GM23338 (cell line): ENCODE measurements around the gene KIF24. TPM values are rescaled to one million over a fixed set of nuclear protein-coding genes. Genes with fewer than 3 reads are reported as not detected.

Source experiments
- ATAC-seq: fragments of 200-7000 bp; cut with Tn5 transposase; 3 replicates; pipeline ENCODE4 v1.9.1; 2020
- DNase-seq: peaks from one replicate; pipeline ENCODE4 v3.0.0-alpha.2; 2015; ENCODE audit warnings: low spot score
- H2AFZ ChIP-seq: fragments of 200-600 bp; sonication (generic); 2 replicates; pipeline ENCODE4 v1.8.0; 2016; ENCODE audit warnings: antibody characterized with exemption, mild to moderate bottlenecking, moderate library complexity
- H3F3A ChIP-seq: fragments of 200-600 bp; sonication (generic); replicated peaks from 2 replicates; pipeline ENCODE4 v1.8.0; 2017; ENCODE audit warnings: antibody characterized with exemption, mixed run types, low read depth
- H3K27ac ChIP-seq: fragments of 200-600 bp; sonication (generic); 2 replicates; pipeline ENCODE4 v1.6.1; 2016; ENCODE audit warnings: low read depth
- H3K27me3 ChIP-seq: fragments of 200-600 bp; sonication (generic); 2 replicates; pipeline ENCODE4 v1.8.0; 2016; ENCODE audit warnings: mild to moderate bottlenecking, mixed run types, moderate library complexity; ENCODE audit not compliant: insufficient read depth
- H3K36me3 ChIP-seq: fragments of 200-600 bp; sonication (generic); 2 replicates; pipeline ENCODE4 v1.8.0; 2016; ENCODE audit warnings: mild to moderate bottlenecking; ENCODE audit not compliant: insufficient read depth
- H3K4me1 ChIP-seq: fragments of 200-600 bp; sonication (generic); 2 replicates; pipeline ENCODE4 v1.8.0; 2016; ENCODE audit warnings: mild to moderate bottlenecking, moderate library complexity; ENCODE audit not compliant: insufficient read depth
- H3K4me2 ChIP-seq: fragments of 200-600 bp; sonication (generic); 2 replicates; pipeline ENCODE4 v1.7.1; 2017; ENCODE audit warnings: mixed run types
- H3K4me3 ChIP-seq: fragments of 200-600 bp; sonication (generic); 2 replicates; pipeline ENCODE4 v1.6.1; 2016; ENCODE audit warnings: mixed run types
- H3K79me2 ChIP-seq: fragments of 200-600 bp; sonication (generic); replicated peaks from 2 replicates; pipeline ENCODE4 v1.8.0; 2017; ENCODE audit warnings: mild to moderate bottlenecking; ENCODE audit not compliant: insufficient read depth
- H3K9me2 ChIP-seq: fragments of 200-600 bp; sonication (generic); 2 replicates; pipeline ENCODE4 v1.8.0; 2017; ENCODE audit not compliant: insufficient read depth
- H4K20me1 ChIP-seq: fragments of 200-600 bp; sonication (generic); replicated peaks from 2 replicates; pipeline ENCODE4 v1.8.0; 2017; ENCODE audit warnings: mild to moderate bottlenecking; ENCODE audit not compliant: insufficient read depth
- H3K27ac Mint-ChIP-seq: 2 replicates; pipeline ENCODE4 v1.8.0; 2020; ENCODE audit warnings: inconsistent platforms, mild to moderate bottlenecking, moderate library complexity, mixed read lengths
- H3K27me3 Mint-ChIP-seq: 3 replicates; pipeline ENCODE4 v1.8.0; 2022; ENCODE audit warnings: low read depth, mild to moderate bottlenecking, moderate library complexity, mixed read lengths, inconsistent platforms; ENCODE audit not compliant: insufficient read depth, poor library complexity
- H3K36me3 Mint-ChIP-seq: 3 replicates; pipeline ENCODE4 v1.8.0; 2021; ENCODE audit warnings: low read depth, mild to moderate bottlenecking, inconsistent platforms, moderate library complexity, mixed read lengths
- H3K4me1 Mint-ChIP-seq: 3 replicates; pipeline ENCODE4 v1.8.0; 2020; ENCODE audit warnings: mild to moderate bottlenecking, inconsistent platforms, mixed read lengths
- H3K4me3 Mint-ChIP-seq: 3 replicates; pipeline ENCODE4 v1.8.0; 2021; ENCODE audit warnings: moderate library complexity, mild to moderate bottlenecking, inconsistent platforms, mixed read lengths
- H3K9me3 Mint-ChIP-seq: 3 replicates; pipeline ENCODE4 v1.8.0; 2020; ENCODE audit warnings: moderate library complexity, mild to moderate bottlenecking, inconsistent platforms, mixed read lengths
- CREB1 ChIP-seq: fragments of 250-450 bp; sonication (Bioruptor Pico); IDR thresholded peaks from 2 replicates; pipeline ENCODE4 v1.5.0; 2020; ENCODE audit warnings: low read depth, mild to moderate bottlenecking, moderate library complexity
- EZH2 ChIP-seq: fragments of 200-600 bp; sonication (generic); IDR thresholded peaks from one replicate; pipeline ENCODE4 v1.8.0; 2017; ENCODE audit warnings: antibody characterized with exemption, mild to moderate bottlenecking, low read depth; ENCODE audit not compliant: unreplicated experiment
- EZH2phosphoT487 ChIP-seq: fragments of 200-600 bp; sonication (generic); IDR thresholded peaks from one replicate; pipeline ENCODE4 v1.8.1; 2018; ENCODE audit warnings: antibody characterized with exemption; ENCODE audit not compliant: unreplicated experiment
- JUNB ChIP-seq: IDR thresholded peaks from one replicate; pipeline ENCODE4 v1.6.1; 2016; ENCODE audit warnings: antibody characterized with exemption; ENCODE audit not compliant: unreplicated experiment
- POLR2AphosphoS5 ChIP-seq: IDR thresholded peaks from 2 replicates; pipeline ENCODE4 v1.6.1; 2016; ENCODE audit warnings: antibody characterized with exemption, low read depth
- STAT1 ChIP-seq: IDR thresholded peaks from one replicate; pipeline ENCODE4 v1.6.1; 2016; ENCODE audit warnings: antibody characterized with exemption; ENCODE audit not compliant: unreplicated experiment
- ZNF114 ChIP-seq: fragments of 250-450 bp; sonication (Bioruptor Pico); IDR thresholded peaks from 2 replicates; pipeline ENCODE4 v1.5.0; 2020; ENCODE audit warnings: mild to moderate bottlenecking, moderate library complexity
- ZNF331 ChIP-seq: fragments of 250-450 bp; sonication (Bioruptor Pico); IDR thresholded peaks from 2 replicates; pipeline ENCODE4 v1.5.0; 2020; ENCODE audit warnings: low read depth, mild to moderate bottlenecking, moderate library complexity
- polyA plus RNA-seq: library from polyadenylated mRNA; unstranded; fragments of >200 nt; fragmentation: Nextera tagmentation; extraction: Ambion mirVana; gene quantifications from 2 replicates; pipeline ENCODE4 v1.2.1, GENCODE V29; 2016
- total RNA-seq: library from RNA; depleted of rRNA; stranded (reverse); fragments of >200 nt; shearing (Covaris generic); gene quantifications from 2 replicates; pipeline ENCODE4 v1.2.3, GENCODE V29; 2014
- TF ChIP-seq, protein P1 (sequence below): IDR thresholded peaks from one replicate; pipeline ENCODE4 v1.6.1; 2018; ENCODE audit warnings: antibody characterized with exemption; ENCODE audit not compliant: unreplicated experiment
- TF ChIP-seq, protein P2 (sequence below), 2 experiments: fragments of 200-600 bp in 1 of 2; sonication (generic) in 1 of 2; conservative IDR thresholded peaks; 2 replicates each; pipeline versions ENCODE4 v1.5.1 to v1.6.1; 2016 to 2017; ENCODE audit warnings: antibody characterized with exemption in 2 of 2, low read depth in 2 of 2, mild to moderate bottlenecking in 2 of 2, moderate library complexity in 1 of 2
- TF ChIP-seq, protein P3 (sequence below): fragments of 250-450 bp; sonication (Bioruptor Pico); IDR thresholded peaks from 2 replicates; pipeline ENCODE4 v1.5.0; 2020; ENCODE audit warnings: mild to moderate bottlenecking, moderate library complexity
- TF ChIP-seq, protein P4 (sequence below): IDR thresholded peaks from 2 replicates; pipeline ENCODE4 v1.6.1; 2016; ENCODE audit warnings: antibody characterized with exemption

Gene KIF24
- total and polyA plus RNA-seq, 2 experiments from 2014 or later, result 1.3 to 4.4 TPM

GRCh38 chr9:34292552-34292951 lies 36.5 kb downstream of the KIF24 start:
- DNase-seq (no peak), ATAC-seq (no peak)
- no peak overlapping the region for H3K4me3 ChIP-seq
- no peaks in the 10 kb centered on the region for H3K4me1 ChIP-seq
- H3K27me3 ChIP-seq, result no peaks in the 10 kb centered on the region
- H3F3A ChIP-seq, result no peaks in the 10 kb centered on the region
- H3K79me2 ChIP-seq, result no peaks in the 10 kb centered on the region
- no peaks in the 10 kb centered on the region for H4K20me1 ChIP-seq
- no peak overlapping the region for H2AFZ ChIP-seq
- Mint-ChIP-seq H3K27ac (no peak overlapping the region), H3K9me3 (no peaks in the 10 kb centered on the region), H3K36me3 (0 out of 3 replicates have a peak, but pooled peaks cover 4% of the 10 kb centered on the region), H3K4me1 (no peaks in the 10 kb centered on the region), H3K4me3 (no peak overlapping the region), H3K27me3 (no peaks in the 10 kb centered on the region)
- H3K36me3 ChIP-seq, result no peaks in the 10 kb centered on the region
- no peak overlapping the region for H3K27ac ChIP-seq
- TF ChIP-seq CREB1, result no peak
- no peak for TF ChIP-seq STAT1
- no peak for TF ChIP-seq EZH2phosphoT487
- TF ChIP-seq, protein P1, sequence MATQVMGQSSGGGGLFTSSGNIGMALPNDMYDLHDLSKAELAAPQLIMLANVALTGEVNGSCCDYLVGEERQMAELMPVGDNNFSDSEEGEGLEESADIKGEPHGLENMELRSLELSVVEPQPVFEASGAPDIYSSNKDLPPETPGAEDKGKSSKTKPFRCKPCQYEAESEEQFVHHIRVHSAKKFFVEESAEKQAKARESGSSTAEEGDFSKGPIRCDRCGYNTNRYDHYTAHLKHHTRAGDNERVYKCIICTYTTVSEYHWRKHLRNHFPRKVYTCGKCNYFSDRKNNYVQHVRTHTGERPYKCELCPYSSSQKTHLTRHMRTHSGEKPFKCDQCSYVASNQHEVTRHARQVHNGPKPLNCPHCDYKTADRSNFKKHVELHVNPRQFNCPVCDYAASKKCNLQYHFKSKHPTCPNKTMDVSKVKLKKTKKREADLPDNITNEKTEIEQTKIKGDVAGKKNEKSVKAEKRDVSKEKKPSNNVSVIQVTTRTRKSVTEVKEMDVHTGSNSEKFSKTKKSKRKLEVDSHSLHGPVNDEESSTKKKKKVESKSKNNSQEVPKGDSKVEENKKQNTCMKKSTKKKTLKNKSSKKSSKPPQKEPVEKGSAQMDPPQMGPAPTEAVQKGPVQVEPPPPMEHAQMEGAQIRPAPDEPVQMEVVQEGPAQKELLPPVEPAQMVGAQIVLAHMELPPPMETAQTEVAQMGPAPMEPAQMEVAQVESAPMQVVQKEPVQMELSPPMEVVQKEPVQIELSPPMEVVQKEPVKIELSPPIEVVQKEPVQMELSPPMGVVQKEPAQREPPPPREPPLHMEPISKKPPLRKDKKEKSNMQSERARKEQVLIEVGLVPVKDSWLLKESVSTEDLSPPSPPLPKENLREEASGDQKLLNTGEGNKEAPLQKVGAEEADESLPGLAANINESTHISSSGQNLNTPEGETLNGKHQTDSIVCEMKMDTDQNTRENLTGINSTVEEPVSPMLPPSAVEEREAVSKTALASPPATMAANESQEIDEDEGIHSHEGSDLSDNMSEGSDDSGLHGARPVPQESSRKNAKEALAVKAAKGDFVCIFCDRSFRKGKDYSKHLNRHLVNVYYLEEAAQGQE, result no peak
- no peak for TF ChIP-seq POLR2AphosphoS5
- TF ChIP-seq, protein P2, sequence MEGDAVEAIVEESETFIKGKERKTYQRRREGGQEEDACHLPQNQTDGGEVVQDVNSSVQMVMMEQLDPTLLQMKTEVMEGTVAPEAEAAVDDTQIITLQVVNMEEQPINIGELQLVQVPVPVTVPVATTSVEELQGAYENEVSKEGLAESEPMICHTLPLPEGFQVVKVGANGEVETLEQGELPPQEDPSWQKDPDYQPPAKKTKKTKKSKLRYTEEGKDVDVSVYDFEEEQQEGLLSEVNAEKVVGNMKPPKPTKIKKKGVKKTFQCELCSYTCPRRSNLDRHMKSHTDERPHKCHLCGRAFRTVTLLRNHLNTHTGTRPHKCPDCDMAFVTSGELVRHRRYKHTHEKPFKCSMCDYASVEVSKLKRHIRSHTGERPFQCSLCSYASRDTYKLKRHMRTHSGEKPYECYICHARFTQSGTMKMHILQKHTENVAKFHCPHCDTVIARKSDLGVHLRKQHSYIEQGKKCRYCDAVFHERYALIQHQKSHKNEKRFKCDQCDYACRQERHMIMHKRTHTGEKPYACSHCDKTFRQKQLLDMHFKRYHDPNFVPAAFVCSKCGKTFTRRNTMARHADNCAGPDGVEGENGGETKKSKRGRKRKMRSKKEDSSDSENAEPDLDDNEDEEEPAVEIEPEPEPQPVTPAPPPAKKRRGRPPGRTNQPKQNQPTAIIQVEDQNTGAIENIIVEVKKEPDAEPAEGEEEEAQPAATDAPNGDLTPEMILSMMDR (conservative IDR thresholded peaks at IDR 0.05; ENCODE audit: low read depth in 2 of 2), result no peak
- TF ChIP-seq, protein P3, sequence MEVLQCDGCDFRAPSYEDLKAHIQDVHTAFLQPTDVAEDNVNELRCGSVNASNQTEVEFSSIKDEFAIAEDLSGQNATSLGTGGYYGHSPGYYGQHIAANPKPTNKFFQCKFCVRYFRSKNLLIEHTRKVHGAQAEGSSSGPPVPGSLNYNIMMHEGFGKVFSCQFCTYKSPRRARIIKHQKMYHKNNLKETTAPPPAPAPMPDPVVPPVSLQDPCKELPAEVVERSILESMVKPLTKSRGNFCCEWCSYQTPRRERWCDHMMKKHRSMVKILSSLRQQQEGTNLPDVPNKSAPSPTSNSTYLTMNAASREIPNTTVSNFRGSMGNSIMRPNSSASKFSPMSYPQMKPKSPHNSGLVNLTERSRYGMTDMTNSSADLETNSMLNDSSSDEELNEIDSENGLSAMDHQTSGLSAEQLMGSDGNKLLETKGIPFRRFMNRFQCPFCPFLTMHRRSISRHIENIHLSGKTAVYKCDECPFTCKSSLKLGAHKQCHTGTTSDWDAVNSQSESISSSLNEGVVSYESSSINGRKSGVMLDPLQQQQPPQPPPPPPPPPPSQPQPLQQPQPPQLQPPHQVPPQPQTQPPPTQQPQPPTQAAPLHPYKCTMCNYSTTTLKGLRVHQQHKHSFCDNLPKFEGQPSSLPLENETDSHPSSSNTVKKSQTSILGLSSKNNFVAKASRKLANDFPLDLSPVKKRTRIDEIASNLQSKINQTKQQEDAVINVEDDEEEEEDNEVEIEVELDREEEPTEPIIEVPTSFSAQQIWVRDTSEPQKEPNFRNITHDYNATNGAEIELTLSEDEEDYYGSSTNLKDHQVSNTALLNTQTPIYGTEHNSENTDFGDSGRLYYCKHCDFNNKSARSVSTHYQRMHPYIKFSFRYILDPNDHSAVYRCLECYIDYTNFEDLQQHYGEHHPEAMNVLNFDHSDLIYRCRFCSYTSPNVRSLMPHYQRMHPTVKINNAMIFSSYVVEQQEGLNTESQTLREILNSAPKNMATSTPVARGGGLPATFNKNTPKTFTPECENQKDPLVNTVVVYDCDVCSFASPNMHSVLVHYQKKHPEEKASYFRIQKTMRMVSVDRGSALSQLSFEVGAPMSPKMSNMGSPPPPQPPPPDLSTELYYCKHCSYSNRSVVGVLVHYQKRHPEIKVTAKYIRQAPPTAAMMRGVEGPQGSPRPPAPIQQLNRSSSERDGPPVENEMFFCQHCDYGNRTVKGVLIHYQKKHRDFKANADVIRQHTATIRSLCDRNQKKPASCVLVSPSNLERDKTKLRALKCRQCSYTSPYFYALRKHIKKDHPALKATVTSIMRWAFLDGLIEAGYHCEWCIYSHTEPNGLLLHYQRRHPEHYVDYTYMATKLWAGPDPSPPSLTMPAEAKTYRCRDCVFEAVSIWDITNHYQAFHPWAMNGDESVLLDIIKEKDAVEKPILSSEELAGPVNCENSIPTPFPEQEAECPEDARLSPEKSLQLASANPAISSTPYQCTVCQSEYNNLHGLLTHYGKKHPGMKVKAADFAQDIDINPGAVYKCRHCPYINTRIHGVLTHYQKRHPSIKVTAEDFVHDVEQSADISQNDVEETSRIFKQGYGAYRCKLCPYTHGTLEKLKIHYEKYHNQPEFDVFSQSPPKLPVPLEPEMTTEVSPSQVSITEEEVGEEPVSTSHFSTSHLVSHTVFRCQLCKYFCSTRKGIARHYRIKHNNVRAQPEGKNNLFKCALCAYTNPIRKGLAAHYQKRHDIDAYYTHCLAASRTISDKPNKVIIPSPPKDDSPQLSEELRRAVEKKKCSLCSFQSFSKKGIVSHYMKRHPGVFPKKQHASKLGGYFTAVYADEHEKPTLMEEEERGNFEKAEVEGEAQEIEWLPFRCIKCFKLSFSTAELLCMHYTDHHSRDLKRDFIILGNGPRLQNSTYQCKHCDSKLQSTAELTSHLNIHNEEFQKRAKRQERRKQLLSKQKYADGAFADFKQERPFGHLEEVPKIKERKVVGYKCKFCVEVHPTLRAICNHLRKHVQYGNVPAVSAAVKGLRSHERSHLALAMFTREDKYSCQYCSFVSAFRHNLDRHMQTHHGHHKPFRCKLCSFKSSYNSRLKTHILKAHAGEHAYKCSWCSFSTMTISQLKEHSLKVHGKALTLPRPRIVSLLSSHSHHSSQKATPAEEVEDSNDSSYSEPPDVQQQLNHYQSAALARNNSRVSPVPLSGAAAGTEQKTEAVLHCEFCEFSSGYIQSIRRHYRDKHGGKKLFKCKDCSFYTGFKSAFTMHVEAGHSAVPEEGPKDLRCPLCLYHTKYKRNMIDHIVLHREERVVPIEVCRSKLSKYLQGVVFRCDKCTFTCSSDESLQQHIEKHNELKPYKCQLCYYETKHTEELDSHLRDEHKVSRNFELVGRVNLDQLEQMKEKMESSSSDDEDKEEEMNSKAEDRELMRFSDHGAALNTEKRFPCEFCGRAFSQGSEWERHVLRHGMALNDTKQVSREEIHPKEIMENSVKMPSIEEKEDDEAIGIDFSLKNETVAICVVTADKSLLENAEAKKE (CRISPR knock-in tag), result no peak
- no peak for TF ChIP-seq JUNB
- no peak for TF ChIP-seq ZNF331
- TF ChIP-seq, protein P4, sequence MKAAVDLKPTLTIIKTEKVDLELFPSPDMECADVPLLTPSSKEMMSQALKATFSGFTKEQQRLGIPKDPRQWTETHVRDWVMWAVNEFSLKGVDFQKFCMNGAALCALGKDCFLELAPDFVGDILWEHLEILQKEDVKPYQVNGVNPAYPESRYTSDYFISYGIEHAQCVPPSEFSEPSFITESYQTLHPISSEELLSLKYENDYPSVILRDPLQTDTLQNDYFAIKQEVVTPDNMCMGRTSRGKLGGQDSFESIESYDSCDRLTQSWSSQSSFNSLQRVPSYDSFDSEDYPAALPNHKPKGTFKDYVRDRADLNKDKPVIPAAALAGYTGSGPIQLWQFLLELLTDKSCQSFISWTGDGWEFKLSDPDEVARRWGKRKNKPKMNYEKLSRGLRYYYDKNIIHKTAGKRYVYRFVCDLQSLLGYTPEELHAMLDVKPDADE, result no peak
- no peak for TF ChIP-seq ZNF114
- TF ChIP-seq EZH2, result no peak
- no peaks in the 10 kb centered on the region for H3K9me2 ChIP-seq
- H3K4me2 ChIP-seq, result no peak overlapping the region
